ENCODE data around the gene BIN1.
A peak's percentile ranks its signal among the peaks of the same experiment; 100 is the strongest.

Gene BIN1

DNA sequence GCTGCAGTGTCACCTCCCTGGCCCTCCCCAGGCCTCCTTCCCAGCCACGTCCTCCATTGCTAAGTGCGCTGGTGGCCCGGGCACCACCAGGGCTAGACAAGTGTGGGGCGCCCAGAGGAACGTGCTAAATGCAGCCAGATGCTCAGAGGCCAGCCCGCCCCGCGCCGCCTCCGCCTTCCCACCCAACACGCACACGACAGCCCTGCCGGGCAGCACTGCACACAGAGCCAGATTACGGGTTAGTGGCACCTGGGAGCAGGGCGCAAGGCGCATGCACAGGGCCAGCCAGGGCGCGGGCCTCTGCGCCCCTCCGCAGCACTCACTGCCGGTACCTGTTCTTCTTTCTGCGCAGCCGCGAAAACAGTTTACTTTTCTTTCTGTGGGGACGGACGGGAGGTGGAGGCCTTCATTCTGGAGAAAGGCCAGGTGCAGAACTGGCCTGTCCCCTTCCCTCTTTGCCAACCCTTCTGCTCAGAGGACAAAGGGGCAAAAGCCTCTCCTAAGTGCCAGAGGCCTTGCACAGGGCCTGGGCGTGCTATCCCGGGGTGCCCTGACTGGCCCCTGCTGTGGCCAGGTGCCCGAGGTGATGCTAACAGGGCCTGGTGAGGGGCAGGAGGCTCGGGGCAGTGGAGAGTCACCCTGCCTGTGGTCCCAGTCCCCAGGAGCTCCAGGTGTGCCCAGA is 46.5 kb downstream of the BIN1 start:
- DNase-seq (ENCODE audit: low read depth in 2 of 2) = no peak

GRCh38 chr2:127059559-127059958 is 47.4 kb downstream of the BIN1 start:
- no peak for DNase-seq (ENCODE audit: low read depth in 2 of 2)

GRCh38 chr2:127058954-127059252 is 48.1 kb downstream of the BIN1 start:
- DNase-seq (ENCODE audit: low read depth in 2 of 2) = no peak

DNA sequence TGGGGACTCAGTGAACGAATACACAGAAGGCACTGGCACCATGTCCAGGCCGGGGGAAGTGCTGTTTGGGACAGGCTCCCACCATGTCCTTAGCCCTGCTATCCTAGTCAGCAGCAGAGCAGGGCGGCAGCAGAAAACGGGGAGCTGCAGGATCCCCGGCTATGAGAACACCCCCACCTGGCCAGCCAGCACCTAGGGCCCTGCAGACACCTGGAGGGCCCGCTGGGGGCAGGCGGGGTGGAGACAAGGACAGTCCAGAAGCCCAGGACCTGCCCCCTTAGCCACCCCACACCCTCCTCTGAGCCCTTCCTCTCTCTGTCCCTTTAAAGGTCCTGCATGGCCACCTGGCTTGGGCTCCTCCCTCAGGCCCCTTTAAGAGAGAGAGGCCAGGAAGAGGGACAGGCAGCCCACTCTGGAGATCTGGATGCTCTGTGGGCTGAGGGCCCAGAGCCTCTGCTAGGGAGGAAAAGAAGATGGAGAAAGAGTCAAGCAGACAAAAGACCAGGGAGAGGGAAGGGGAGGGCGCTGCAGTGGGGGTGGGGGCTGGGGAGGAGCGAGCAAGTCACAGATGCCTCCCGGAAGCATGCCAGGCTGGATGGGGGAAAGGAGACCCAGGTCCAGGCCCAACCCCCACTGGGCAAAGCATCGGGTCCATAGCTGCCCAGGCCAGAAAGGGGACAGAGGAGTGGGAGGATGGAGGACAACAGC is 48.6 kb downstream of the BIN1 start:
- no peak for DNase-seq (ENCODE audit: low read depth in 2 of 2)

- no peak for DNase-seq (ENCODE audit: low read depth in 2 of 2)
Observed at GRCh38 chr2:127057371-127058245, 49.3 kb downstream of the BIN1 start.

- DNase-seq (ENCODE audit: low read depth in 2 of 2) = no peak
Observed at GRCh38 chr2:127056631-127057370, 50.2 kb downstream of the BIN1 start.

GRCh38 chr2:127056086-127056485 is 50.9 kb downstream of the BIN1 start:
- DNase-seq (ENCODE audit: low read depth in 2 of 2) = no peak

DNA sequence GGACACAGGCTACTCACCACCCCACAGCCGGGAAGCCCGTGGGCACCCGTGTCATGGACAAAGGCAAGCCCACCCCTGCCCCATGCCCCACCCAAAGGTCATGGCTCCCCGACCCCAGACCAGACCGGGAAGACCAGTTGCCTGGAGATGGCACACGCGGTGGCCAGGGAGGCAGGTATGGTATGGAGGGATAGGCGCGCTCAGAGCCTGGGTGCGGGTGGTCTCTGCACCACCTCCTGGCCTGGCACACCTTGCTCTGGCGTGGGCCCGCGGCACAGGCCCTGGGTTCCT is 51.2 kb downstream of the BIN1 start:
- no peak for DNase-seq (ENCODE audit: low read depth in 2 of 2)

GRCh38 chr2:127054996-127055785 is 51.8 kb downstream of the BIN1 start:
- DNase-seq (ENCODE audit: low read depth in 2 of 2) = no peak

DNA sequence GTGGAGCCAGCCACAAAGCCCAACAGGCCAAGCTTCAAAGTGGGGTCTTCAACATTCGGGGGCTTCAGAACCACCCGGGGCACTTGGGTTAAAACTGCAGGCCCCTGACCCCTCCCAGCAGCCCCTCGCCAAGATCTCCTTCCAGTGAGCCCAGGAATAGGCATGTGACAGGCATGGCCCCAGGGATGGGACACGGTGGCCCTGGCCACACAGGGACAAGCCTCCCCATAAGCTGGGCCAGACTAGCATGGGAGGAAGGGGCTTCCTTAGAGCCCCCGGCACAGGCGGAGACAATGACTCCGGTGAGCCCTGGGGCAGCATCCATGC is 52.4 kb downstream of the BIN1 start:
- DNase-seq (ENCODE audit: low read depth in 2 of 2) = no peak

DNA sequence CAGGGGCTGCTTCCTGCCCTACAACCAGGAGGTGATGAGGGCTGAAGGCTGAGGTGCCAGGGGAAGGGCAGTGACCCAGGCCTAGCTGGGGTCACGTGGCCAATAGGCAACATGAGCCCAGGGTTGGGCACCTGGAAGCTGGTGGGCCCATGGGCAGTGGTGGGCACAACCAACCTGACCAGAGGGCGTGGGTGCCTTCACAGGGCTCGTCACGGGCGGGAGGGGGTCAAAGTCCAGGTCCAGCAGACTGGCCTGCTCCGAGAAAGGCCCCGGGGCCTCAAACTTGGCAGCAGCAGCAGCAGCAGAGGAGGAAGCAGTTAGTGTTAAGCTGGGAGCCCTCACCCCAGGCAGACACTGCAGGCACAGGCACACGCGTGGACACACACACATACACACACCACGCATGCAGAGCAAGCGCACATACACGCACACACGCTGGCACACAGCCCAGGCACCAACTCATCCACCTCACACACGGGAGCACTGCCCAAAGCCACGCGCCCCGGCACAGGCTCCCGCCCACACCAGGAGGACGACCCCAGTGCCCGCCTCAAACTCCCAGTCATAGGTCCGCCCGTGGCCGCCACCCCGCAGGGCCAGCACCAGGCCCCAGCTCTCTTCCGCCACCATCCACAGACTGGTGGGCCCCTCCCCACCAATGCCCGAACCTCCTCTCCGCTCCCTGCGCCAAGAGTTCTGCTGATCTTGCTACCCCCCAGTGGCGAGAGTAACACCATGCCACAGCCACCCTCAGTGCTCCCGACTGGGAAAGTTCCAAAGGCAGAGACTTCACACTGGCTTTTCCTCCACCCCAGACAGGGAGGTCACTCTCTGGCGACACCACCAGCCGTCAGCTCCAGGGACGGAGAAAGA is 53.0 kb downstream of the BIN1 start:
- no peak for DNase-seq (ENCODE audit: low read depth in 2 of 2)

DNA sequence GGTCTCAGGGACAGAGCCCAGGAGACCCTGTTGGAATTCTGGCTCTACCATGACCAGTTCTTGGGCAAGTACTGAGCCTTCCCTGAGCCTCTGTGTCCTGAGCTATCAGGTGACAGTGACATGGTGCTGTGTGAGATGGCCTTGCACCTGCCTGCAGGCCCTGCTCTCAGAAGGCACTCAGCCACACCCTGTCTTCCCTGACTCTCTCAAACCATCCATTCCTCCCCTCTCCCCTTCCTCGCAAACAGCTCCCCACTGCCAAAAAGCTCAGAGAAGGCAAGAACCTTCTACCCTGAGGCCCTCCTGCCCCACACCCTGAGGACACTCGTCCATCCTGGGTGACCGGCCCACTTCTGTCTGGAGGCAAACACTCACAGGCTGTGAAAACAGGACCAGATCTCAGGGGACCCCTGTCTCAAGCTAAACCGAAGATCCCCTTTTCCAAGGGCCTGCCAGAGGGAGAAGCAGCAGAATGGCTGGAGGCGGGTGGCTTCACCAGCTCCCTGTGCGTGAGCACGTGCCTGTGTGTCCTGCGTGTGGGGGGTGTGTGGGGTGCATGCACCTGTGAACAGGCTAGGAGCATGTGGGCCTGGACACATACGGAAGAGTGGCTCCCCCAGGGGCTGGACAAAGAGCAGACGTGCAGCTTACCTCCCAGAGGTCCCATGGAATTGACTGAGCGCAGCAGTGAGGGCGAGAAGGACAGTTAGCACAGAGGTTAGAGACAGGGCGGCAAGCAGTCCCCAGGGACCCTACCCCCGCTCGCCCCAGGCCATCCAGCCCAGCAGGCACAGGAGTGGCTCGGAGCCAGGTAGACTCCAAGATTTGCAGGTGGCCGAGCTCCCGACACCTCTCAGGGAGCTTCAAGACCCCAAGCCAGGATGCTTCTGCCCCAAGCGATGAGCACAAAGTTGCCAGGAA is 53.9 kb downstream of the BIN1 start:
- no peak for DNase-seq (ENCODE audit: low read depth in 2 of 2)

DNA sequence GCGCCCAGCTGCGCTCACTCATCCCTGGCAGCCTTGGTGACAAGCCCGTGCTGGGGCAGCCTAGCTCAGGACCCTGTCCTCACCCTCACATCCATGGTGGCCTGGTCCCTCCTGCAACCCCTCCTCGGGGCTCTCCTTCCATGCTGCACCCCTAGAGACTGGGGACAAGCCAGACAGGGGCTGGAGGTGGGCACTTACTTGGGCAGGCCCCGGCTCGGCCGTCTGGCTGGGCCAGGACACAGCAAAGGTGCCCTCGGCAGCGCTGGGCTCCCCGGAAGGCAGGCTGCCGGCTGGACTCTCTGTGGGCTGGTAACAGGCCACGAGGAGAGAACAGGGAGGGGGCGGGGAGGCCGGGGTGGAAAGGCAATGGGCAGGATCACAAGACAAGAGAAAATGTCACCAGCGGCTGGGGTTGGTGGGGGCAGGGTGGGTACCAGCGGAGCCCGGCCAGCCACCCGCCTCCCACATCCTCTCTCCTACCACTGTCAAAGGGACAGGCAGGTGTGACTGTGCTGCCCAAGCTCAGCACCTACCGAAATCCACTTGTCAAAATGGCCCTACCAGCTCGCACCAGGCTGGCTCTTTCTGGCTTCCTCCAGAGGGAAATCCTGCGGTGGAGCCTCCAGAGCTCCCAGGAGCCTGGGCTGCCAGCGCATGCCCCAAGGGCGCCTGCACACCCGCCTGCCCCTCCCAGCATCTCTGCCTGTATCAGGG is 54.7 kb downstream of the BIN1 start:
- no peak for DNase-seq (ENCODE audit: low read depth in 2 of 2)

- no peak for DNase-seq (ENCODE audit: low read depth in 2 of 2)
Observed at GRCh38 chr2:127051116-127052056, 55.6 kb downstream of the BIN1 start.

DNA sequence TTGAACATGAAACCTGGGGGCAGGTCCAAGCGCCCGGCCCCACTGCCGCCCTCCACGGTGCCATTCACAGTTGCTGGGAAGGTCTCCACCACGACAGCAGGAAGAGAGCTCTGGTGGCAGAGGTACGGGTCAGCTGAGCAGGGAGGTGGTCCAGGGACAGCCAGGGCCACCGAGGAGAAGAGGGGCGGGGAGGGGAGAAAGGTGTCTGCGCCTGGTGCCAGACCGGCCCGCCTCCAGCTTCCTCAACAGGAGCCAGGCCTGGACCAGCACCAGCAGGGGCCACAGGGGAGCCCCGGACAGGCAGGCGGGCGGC is 56.2 kb downstream of the BIN1 start:
- DNase-seq (ENCODE audit: low read depth in 2 of 2) = no peak

GRCh38 chr2:127049927-127050802 is 56.8 kb downstream of the BIN1 start:
- DNase-seq (ENCODE audit: low read depth in 2 of 2) = peak; percentile 53 to 73

Measured in stimulated activated CD4-positive, alpha-beta T cell treated with anti-CD3 and anti-CD28 coated beads, Interleukin-4, amount 100 ng/mL, for 48 hours (primary cell).